Measurements from ENCODE around the gene MARK4. TPM values are rescaled to one million over a fixed set of nuclear protein-coding genes. Genes with fewer than 3 reads are reported as not detected.
"Not testable (repeated sequence)": the region's sequence is repeated elsewhere in the genome, so short reads cannot be mapped to it uniquely, and the experiment has no call there.

MARK4 gene
- total and polyA plus RNA-seq, 9 donors, result 14.2 to 53.3 (median 43.1) TPM

DNA sequence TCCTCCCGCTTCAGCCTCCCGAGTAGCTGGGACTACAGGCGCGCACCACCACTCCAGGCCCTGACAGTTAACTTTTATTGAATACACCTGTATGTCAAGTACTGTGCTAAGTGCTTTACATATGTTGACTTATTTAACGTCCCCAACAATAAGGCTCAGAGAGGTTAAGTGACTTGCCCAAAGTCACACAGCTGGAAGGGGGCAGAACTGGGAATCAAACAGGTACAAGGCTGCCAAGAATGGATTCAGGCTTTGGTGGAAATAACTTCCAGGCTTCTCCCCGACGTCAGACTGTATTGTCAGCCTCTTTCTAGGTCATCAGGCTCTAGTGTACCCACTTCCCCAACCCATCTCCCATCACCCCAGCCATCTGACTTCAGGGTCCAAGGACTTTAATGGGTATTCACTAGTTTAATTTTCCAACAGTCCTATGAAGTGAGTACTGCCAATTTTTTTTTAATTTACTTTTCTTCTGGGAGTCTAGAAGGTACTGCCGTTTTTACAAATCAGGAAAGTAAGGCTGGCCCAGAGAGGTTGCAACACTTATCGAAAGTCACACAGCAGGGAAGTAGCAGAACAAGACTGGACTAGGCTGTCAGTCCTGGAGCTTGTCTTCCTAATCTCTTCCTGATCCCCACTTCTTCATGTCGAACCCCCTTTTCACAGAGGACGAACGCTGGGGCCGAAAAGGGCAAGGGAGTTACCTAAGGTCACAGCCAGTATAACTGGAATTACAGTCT, 76.5 kb downstream of the MARK4 start:
- H3K27ac ChIP-seq, result no peak overlapping the region
- peaks cover 1% of the 10 kb centered on the region for H3K4me1 ChIP-seq (ENCODE audit: insufficient read depth)
- DNase-seq, result no peak
- H3K9me3 ChIP-seq, result no peaks in the 10 kb centered on the region
- no peaks in the 10 kb centered on the region for H3K36me3 ChIP-seq
- intact Hi-C loops (cut with DNase I), result no loop called here
- no peaks in the 10 kb centered on the region for H3K27me3 ChIP-seq
- TF ChIP-seq, protein P1, sequence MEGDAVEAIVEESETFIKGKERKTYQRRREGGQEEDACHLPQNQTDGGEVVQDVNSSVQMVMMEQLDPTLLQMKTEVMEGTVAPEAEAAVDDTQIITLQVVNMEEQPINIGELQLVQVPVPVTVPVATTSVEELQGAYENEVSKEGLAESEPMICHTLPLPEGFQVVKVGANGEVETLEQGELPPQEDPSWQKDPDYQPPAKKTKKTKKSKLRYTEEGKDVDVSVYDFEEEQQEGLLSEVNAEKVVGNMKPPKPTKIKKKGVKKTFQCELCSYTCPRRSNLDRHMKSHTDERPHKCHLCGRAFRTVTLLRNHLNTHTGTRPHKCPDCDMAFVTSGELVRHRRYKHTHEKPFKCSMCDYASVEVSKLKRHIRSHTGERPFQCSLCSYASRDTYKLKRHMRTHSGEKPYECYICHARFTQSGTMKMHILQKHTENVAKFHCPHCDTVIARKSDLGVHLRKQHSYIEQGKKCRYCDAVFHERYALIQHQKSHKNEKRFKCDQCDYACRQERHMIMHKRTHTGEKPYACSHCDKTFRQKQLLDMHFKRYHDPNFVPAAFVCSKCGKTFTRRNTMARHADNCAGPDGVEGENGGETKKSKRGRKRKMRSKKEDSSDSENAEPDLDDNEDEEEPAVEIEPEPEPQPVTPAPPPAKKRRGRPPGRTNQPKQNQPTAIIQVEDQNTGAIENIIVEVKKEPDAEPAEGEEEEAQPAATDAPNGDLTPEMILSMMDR (IDR thresholded peaks at IDR 0.05), result no peak
- no peak for TF ChIP-seq EP300 (IDR thresholded peaks at IDR 0.05)
- TF ChIP-seq POLR2A (IDR thresholded peaks at IDR 0.05), result no peak
- H3K4me3 ChIP-seq, result no peak overlapping the region
- 60 to 71% (median 64%) methylated on average over 13 of the region's 13 CpGs for WGBS, 3 donors

DNA sequence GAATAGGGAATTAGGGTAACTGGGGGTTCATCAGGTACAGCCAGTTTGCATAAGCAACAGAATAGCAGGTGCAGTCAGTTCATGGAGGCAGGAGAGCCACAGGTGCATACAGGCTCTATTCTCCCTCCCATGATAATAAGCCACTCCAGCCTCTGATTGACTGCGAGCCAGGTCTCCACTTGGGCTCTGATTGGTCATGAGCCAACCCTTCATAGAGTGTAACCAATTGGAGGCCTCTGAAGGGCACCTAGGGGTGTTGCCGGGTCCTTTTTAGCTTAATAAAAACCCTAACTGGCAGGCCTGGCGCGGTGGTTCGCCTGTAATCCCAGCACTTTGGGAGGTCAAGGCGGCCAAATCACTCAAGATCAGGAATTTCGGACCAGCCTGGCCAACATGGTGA, 80.3 kb downstream of the MARK4 start:
- intact Hi-C loops (cut with DNase I), result no loop called here
- Histone ChIP-seq H3K27ac (no peak overlapping the region), H3K36me3 (no peaks in the 10 kb centered on the region), H3K4me1 (ENCODE audit: insufficient read depth) (no peaks in the 10 kb centered on the region), H3K9me3 (no peaks in the 10 kb centered on the region), H3K4me3 (no peak overlapping the region), H3K27me3 (no peaks in the 10 kb centered on the region)
- WGBS, 3 donors, result 78 to 88% (median 84%) methylated on average over 7 of the region's 7 CpGs
- no peak for TF ChIP-seq POLR2A (IDR thresholded peaks at IDR 0.05)
- DNase-seq, result no peak

DNA sequence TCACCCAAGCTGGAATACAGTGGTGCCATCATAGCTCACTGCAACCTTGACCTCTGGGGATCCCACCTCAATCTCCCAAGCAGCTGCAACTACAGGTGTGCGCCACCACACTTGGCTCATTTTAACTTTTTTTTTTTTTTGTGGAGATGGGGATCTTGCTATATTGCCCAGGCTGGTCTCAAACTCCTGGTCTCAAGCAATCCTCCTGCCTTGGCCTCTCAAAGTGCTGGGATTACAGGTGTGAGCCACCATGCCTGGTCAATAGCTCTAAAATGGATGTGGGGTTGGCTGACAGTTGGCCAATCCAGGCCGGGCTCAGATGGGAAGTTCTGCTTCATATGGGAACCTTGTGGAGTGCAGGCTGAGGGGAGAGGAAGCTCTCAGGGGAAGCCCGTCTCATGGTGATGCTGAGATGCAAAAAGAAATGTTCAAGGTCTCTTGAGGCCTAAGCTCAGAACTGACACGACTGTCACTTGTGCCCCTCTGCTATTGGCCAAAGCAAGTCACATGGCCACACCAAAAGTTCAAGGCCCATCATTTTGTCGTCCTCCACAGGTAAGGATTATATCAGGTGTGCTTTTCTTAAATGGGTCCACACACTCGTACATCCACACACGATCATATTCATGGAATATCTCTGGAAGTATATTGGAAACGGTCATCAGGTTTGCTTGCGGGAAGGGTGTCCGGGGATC, 82.7 kb downstream of the MARK4 start:
- 69 to 75% (median 69%) methylated on average over 10 of the region's 10 CpGs for WGBS, 3 donors
- Histone ChIP-seq H3K27ac (no peak overlapping the region), H3K4me1 (ENCODE audit: insufficient read depth) (no peaks in the 10 kb centered on the region), H3K4me3 (no peak overlapping the region), H3K27me3 (no peaks in the 10 kb centered on the region), H3K9me3 (no peaks in the 10 kb centered on the region), H3K36me3 (no peaks in the 10 kb centered on the region)
- DNase-seq, result no peak
- intact Hi-C loops (cut with DNase I), result no loop called here
- TF ChIP-seq, protein P1 (IDR thresholded peaks at IDR 0.05), result no peak
- TF ChIP-seq POLR2A (IDR thresholded peaks at IDR 0.05), result no peak
- no peak for TF ChIP-seq EP300 (IDR thresholded peaks at IDR 0.05)

DNA sequence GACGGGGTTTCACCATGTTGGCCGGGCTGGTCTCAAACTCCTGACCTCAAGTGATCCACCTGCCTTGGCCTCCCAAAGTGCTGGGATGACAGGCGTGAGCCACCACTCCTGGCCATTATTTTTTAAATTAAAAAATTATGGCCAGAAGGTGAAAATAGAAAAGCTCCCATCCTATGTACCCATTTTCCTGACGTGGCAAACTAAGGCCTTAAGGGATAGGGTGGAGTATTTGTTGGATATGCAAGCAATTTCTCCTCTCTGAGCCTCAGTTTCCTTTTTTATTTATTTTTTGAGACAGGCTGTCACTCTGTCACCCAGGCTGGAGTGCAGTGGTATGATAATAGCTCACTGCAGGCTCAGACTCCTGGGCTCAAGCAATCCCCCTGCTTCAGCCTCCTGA, 83.8 kb downstream of the MARK4 start:
- H3K4me1 ChIP-seq (ENCODE audit: insufficient read depth); DNase-seq; H3K36me3 ChIP-seq; H3K27ac ChIP-seq; intact Hi-C loops (cut with DNase I); H3K27me3 ChIP-seq; H3K4me3 ChIP-seq; H3K9me3 ChIP-seq: not testable (repeated sequence)
- WGBS, 3 donors, result 80 to 87% (median 86%) methylated on average over 4 of the region's 4 CpGs

DNA sequence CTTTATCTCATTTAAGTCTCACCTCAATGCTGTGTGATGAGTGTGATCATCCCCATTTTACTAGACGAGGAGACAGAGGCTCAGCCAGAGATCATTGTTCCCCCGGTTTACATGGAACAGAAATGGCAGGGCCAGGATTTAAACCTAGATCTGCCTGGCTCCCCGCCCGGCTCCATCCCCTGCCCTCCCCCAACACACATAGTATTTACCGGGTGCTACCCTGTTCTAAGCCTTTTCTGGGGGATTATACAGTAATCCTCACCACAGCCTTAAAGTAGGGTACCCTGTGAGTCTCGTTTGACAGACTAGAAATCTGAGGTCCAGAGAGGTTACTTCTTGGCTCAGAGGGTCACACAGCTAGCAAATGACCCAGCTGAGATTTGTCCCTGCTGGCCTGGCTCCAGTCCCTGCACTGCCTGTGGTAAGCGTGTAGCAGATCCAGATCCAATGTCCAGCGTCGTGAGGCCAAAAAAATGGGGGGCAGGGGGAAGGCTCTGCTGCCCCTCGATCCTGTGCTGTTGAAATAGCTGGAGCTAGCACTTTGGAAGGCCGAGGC, 85.7 kb downstream of the MARK4 start:
- intact Hi-C loops (cut with DNase I), result no loop called here
- H3K36me3 ChIP-seq, result no peaks in the 10 kb centered on the region
- TF ChIP-seq, protein P1 (IDR thresholded peaks at IDR 0.05), result no peak
- TF ChIP-seq POLR2A (IDR thresholded peaks at IDR 0.05), result no peak
- no peak for TF ChIP-seq EP300 (IDR thresholded peaks at IDR 0.05)
- no peaks in the 10 kb centered on the region for H3K9me3 ChIP-seq
- DNase-seq, result no peak
- H3K27me3 ChIP-seq, result no peaks in the 10 kb centered on the region
- no peak overlapping the region for H3K4me3 ChIP-seq
- 42 to 55% (median 54%) methylated on average over 11 of the region's 11 CpGs for WGBS, 3 donors
- no peak overlapping the region for H3K27ac ChIP-seq
- H3K4me1 ChIP-seq (ENCODE audit: insufficient read depth), result no peaks in the 10 kb centered on the region

Data from ovary (tissue), 9 donors.